Fibroblast of skin of left biceps (primary cell): ENCODE measurements around the gene ANKH.
"Not testable (repeated sequence)": the region's sequence is repeated elsewhere in the genome, so short reads cannot be mapped to it uniquely, and the experiment has no call there.

Source experiments
- DNase-seq, 2 experiments: peaks; one replicate each; pipeline ENCODE4 v3.0.0-alpha.2; 2013; ENCODE audit warnings: low read depth in 2 of 2

The ANKH gene

GRCh38 chr5:14882658-14883580 is 11.3 kb upstream of the ANKH start:
- DNase-seq, result no peak

GRCh38 chr5:14881826-14882225 is 10.2 kb upstream of the ANKH start:
- DNase-seq, result no peak

GRCh38 chr5:14880688-14881087 is 9.1 kb upstream of the ANKH start:
- DNase-seq, result no peak

GRCh38 chr5:14879937-14880589 is 8.5 kb upstream of the ANKH start:
- peak in 1 of 2 experiments; percentile 10 for DNase-seq

GRCh38 chr5:14879393-14879792 is 7.8 kb upstream of the ANKH start:
- no peak for DNase-seq

GRCh38 chr5:14878192-14878591 is 6.6 kb upstream of the ANKH start:
- not testable (repeated sequence) for DNase-seq

GRCh38 chr5:14876095-14876494 is 4.5 kb upstream of the ANKH start:
- no peak for DNase-seq

GRCh38 chr5:14873790-14874189 is 2.2 kb upstream of the ANKH start:
- DNase-seq, result no peak

- DNase-seq, result no peak
Observed at GRCh38 chr5:14873093-14873492, 1.5 kb upstream of the ANKH start.

- DNase-seq, result no peak
Observed at GRCh38 chr5:14872070-14872989, 752 bp upstream of the ANKH start.

- DNase-seq, result no peak
Observed at GRCh38 chr5:14870337-14871213, 1.0 kb downstream of the ANKH start.

- no peak for DNase-seq
Observed at GRCh38 chr5:14869668-14870164, 1.9 kb downstream of the ANKH start.

- DNase-seq, result no peak
Observed at GRCh38 chr5:14869233-14869632, 2.3 kb downstream of the ANKH start.

GRCh38 chr5:14868771-14869170 is 2.8 kb downstream of the ANKH start:
- no peak for DNase-seq

GRCh38 chr5:14864181-14864812 is 7.3 kb downstream of the ANKH start:
- no peak for DNase-seq

- no peak for DNase-seq
Observed at GRCh38 chr5:14863105-14863504, 8.5 kb downstream of the ANKH start.

- DNase-seq, result no peak
Observed at GRCh38 chr5:14861123-14861765, 10.3 kb downstream of the ANKH start.

- no peak for DNase-seq
Observed at GRCh38 chr5:14859980-14860379, 11.6 kb downstream of the ANKH start.

- no peak for DNase-seq
Observed at GRCh38 chr5:14859150-14859549, 12.4 kb downstream of the ANKH start.

- no peak for DNase-seq
Observed at GRCh38 chr5:14855366-14855765, 16.2 kb downstream of the ANKH start.
